Adipose tissue (tissue), 3 donors: Measurements from ENCODE around the gene REG3G. TPM values are rescaled to one million over a fixed set of nuclear protein-coding genes. Genes with fewer than 3 reads are reported as not detected.
"Not testable (repeated sequence)": the region's sequence is repeated elsewhere in the genome, so short reads cannot be mapped to it uniquely, and the experiment has no call there.

Experiments used
- H3K27ac ChIP-seq: one replicate; pipeline ENCODE4 v1.5.1; 2013; ENCODE audit warnings: low read depth, low read length
- WGBS, 3 donors: extraction: QIAGEN DNeasy Blood & Tissue Kit; methylation state at CpG; one replicate each; pipeline ENCODE4 v1.1.7; 2013; 5-methylcytosine and 5-hydroxymethylcytosine counted together
- polyA plus RNA-seq, 3 donors: library from polyadenylated mRNA; stranded (reverse); fragments of 200-250 nt; gene quantifications; one replicate each; pipeline ENCODE4 v1.2.3, GENCODE V29; 2013
- donor health status: healthy with polysubstance abuse.
- donor health status: Bipolar disorder and iron deficiency.
- donor health status: healthy.

REG3G gene
- polyA plus RNA-seq, 3 donors, result 0.56 to 3,705 (median 1.0) TPM

DNA sequence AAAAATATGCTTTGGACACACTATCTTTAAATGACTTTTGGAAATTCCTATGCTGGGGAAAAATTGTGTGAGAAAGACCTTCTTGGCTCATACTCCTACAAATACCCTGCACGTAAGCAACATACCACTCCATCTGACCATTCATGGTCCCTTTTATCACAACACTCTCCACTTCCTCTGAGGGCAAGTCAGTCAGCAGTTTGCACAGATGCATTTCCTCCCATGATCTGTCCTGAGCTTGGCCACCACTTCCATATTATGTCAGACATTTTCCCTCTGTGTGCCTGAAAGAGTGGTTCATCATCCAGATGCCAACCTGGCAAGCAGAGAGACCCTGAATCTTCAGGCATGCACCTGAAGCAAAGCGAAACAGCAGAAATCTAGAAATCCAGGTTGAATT lies 16.1 kb upstream of the REG3G start:
- 43 to 76% (median 75%) methylated on average over 2 of the region's 2 CpGs for WGBS, 3 donors

DNA sequence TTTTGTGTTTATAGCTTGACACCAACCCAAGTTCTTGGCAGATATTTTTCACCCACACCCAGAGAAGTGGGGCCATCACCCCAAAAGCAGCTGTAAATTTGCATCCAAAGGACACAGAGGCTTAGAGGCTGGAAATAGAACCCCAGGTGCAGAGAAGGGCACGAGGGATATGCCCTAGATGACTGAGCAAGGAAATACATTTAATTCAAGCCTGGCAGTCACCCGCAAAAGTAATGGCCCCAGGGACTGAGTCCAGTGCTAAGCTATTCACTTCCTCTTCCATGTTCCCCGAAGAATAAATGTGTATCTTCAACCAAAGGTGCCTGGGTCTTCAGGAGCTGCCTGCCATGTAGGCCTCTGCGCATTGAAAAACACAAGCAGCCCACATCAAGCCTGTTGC lies 14.0 kb upstream of the REG3G start:
- 54 to 86% (median 80%) methylated on average over 4 of the region's 4 CpGs for WGBS, 3 donors
- no peak overlapping the region for H3K27ac ChIP-seq

More for the DNA sequence above, 16.1 kb upstream of the REG3G start:
- H3K27ac ChIP-seq, result no peak overlapping the region

DNA sequence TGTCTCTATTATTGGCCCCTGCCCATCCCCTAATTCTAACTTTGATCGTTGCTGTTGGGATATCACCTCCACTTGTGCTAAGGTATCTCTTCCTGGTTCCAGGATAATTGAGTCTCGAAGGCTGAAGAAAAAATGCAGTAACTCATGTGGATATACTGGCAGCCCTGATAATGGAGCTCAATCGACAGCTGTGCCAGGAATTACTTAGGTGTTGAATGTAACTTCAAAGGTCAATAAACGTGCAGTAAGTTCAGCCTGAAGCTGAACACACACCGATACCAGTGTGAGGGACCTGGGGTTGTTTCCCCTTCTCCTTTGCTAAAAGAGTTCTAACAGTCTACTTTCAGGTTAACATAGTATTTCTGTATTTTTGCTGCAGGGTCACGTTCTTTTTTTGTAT lies 11.9 kb upstream of the REG3G start:
- WGBS, 3 donors, result 44 to 67% (median 55%) methylated on average over 6 of the region's 6 CpGs

DNA sequence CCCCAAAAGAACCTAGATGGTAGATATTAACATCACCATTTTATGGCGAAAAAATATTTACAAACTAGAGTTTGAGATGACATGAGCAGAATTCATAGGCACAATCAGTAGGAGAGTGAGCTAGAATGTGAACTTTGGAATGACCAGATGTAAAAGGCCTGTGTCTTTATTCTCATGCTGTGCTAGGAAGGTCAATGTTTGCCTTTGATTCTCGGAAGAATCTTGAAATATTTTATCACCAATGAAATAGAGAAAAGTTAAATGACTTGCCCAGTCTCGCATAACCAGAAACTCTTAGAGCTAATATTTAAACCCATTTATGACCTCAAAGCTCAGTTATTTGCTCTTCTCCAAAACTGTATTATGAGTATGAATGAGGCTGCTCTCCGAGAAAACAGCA lies 9.2 kb upstream of the REG3G start:
- H3K27ac ChIP-seq, result no peak overlapping the region
- 55 to 84% (median 81%) methylated on average over 4 of the region's 4 CpGs for WGBS, 3 donors

More for the DNA sequence above, 11.9 kb upstream of the REG3G start:
- H3K27ac ChIP-seq, result no peak overlapping the region

DNA sequence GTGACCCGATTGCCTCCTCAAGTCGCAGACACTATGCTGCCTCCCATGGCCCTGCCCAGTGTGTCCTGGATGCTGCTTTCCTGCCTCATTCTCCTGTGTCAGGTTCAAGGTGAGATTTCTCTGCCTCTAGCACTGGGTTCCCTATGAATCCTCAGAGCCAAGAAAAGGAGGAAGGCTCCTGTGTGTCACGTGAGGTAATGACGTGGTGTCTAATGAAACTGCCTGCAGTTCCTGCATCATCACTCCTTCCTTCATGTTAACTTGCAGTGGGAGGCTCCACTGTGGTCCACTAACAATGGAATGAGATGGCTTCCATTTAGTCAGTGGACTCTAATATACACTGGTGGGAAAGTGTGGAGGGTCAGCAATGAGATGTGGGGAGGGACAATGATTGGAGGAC lies 559 bp downstream of the REG3G start:
- H3K27ac ChIP-seq, result no peak overlapping the region
- WGBS, 3 donors, result 49 to 87% (median 72%) methylated on average over 4 of the region's 4 CpGs

DNA sequence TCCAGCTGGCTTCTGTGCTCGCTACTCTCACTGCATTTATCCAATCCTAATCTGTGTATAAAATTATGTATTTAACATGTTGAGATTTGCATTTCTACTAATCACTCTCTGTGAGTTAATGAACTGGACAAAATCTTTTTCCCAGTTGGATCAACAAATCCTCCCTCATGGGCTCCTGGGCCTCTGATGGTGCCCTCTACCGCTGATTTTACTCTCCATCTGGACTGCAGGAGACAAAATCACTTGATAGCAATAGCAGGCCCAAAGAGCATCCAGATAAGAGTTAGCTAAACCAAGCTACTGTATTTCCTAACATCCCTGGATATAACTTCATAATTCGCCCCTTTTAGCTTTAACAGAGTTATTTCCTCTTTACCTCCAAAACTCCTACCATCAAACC lies 14.4 kb downstream of the REG3G start:
- WGBS, 3 donors, result 58 to 76% (median 74%) methylated on average over 3 of the region's 3 CpGs
- H3K27ac ChIP-seq, result no peak overlapping the region

- 4 to 11% (median 9%) methylated on average over 1 of the region's 1 CpG for WGBS, 3 donors
Observed at GRCh38 chr2:79041032-79041448, 15.5 kb downstream of the REG3G start.

DNA sequence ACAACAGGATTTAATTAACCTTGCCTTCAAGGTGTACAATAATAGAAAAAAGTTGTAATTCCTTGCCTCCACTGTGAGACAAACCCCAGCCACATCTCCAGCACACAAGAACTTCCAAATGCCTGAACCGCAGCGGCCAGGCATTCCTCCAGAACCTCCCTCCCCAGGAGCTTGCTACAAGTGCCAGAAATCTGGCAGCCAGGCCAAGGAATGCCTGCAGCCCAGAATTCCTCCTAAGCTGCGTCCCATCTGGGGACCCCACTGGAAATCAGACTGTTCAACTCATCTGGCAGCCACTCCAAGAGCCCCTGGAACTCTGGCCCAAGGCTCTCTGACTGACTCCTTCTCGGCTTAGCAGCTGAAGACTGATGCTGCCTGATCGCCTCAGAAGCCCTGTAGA lies 28.0 kb downstream of the REG3G start:
- H3K27ac ChIP-seq, result not testable (repeated sequence)
- 49 to 70% (median 60%) methylated on average over 3 to 5 of the region's 5 CpGs for whole genome bisulfite sequencing, 3 donors

More at GRCh38 chr2:79041032-79041448, 15.5 kb downstream of the REG3G start:
- H3K27ac ChIP-seq, result no peak overlapping the region

DNA sequence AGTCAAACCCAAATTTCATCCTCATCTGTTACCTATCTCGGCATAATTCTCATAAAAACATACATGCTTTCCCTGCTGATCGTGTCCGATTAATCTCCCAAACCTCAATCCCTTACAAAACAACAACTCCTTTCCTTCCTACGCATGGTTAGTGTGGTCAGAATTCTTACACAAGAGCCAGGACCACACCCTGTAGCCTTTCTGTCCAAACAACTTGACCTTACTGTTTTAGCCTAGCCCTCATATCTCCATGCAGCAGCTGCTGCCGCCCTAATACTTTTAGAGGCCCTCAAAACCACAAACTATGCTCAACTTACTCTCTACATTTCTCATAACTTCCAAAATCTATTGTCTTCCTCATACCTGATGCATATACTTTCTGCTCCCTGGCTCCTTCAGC lies 29.3 kb downstream of the REG3G start:
- 36 to 86% (median 66%) methylated on average over 4 to 5 of the region's 5 CpGs for WGBS, 3 donors

GRCh38 chr2:79065201-79065600 lies 39.7 kb downstream of the REG3G start:
- no peak overlapping the region for H3K27ac ChIP-seq
- 74 to 80% (median 75%) methylated on average over 2 of the region's 2 CpGs for WGBS, 3 donors

More for the DNA sequence above, 29.3 kb downstream of the REG3G start:
- not testable (repeated sequence) for H3K27ac ChIP-seq

DNA sequence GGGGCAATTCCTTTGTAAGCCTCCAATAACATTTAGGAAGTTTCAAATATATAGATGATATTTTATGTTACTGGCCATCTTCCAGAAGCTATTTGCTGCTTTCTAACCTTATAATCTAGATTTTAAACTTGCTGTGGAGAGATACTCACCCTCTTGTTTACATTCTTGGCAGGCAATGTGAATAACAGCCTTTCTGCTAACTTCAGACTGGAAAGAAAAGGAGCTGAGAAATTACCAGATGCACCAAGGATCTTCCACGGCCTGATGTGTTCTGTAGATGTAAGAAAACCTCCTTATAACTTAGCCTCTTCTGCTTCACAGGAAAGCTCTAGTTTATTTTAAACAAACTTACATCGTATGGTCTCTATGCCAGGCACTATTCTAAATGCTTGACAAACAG lies 45.6 kb downstream of the REG3G start:
- no peak overlapping the region for H3K27ac ChIP-seq
- WGBS, 3 donors, result 55 to 69% (median 68%) methylated on average over 2 of the region's 2 CpGs

Other genes starting within 250 kb of the REG3G start
- over 10,000 TPM in 1 of 3 donors, 10 to 100 TPM in 1, 1 to 10 TPM in 1; 7.2 to 24,061 (median 17.0) TPM for gene REG1B, start 62.3 kb downstream of the REG3G start, polyA plus RNA-seq
- over 10,000 TPM in 1 of 3 donors, 10 to 100 TPM in 2; 46.4 to 98,098 (median 51.5) TPM for gene REG1A, start 94.8 kb downstream of the REG3G start, polyA plus RNA-seq
- gene REG3A, start 134.1 kb downstream of the REG3G start, polyA plus RNA-seq, result 100 to 1,000 TPM in 1 of 3 donors, 1 to 10 TPM in 1, under 1 TPM in 1; 0.36 to 502 (median 1.2) TPM